ENCODE data around the gene FIG4.

GRCh38 chr6:109739686-109740085 is 48.6 kb downstream of the FIG4 start:
- no peak for TF ChIP-seq CTCF (conservative IDR thresholded peaks at IDR 0.05 in 1 of 2, IDR thresholded peaks at IDR 0.05 in 1 of 2; ENCODE audit: extremely low read depth in 1 of 2, insufficient read depth in 1 of 2, low read depth in 1 of 2, low read length in 2 of 2)
- TF ChIP-seq EZH2 (IDR thresholded peaks at IDR 0.05; ENCODE audit: borderline replicate concordance, low read length): no peak

All from mammary epithelial cell (primary cell).